M059J (cell line): ENCODE data around the gene COL19A1. TPM values are rescaled to one million over a fixed set of nuclear protein-coding genes. Genes with fewer than 3 reads are reported as not detected.
"Not testable (repeated sequence)": the region's sequence is repeated elsewhere in the genome, so short reads cannot be mapped to it uniquely, and the experiment has no call there.

Experiments used
- DNase-seq: peaks from one replicate; pipeline ENCODE4 v3.0.0-alpha.2; 2012; ENCODE audit warnings: low read depth
- total RNA-seq: library from RNA; depleted of rRNA; stranded (reverse); fragments of >200 nt; shearing (Covaris generic); gene quantifications from 2 replicates; pipeline ENCODE4 v1.2.3, GENCODE V29; 2014

COL19A1 gene
- total RNA-seq, 1 experiment from 2014 or later, result not detected

GRCh38 chr6:69965974-69966373 is 99.6 kb downstream of the COL19A1 start:
- DNase-seq, result not testable (repeated sequence)

- DNase-seq, result no peak
These were observed 106.8 kb downstream of the COL19A1 start for GRCh38 chr6:69973138-69973537.

GRCh38 chr6:69973763-69974162 is 107.4 kb downstream of the COL19A1 start:
- no peak for DNase-seq

GRCh38 chr6:69974193-69974592 is 107.8 kb downstream of the COL19A1 start:
- DNase-seq, result peak; percentile 61

- peak; percentile 14 for DNase-seq
These were observed 110.3 kb downstream of the COL19A1 start for GRCh38 chr6:69976591-69977090.

GRCh38 chr6:69980624-69981023 is 114.3 kb downstream of the COL19A1 start:
- DNase-seq, result no peak

- no peak for DNase-seq
These were observed 118.2 kb downstream of the COL19A1 start for GRCh38 chr6:69984506-69984905.

GRCh38 chr6:69985180-69985579 is 118.8 kb downstream of the COL19A1 start:
- peak; percentile 48 for DNase-seq

- DNase-seq, result no peak
These were observed 121.2 kb downstream of the COL19A1 start for GRCh38 chr6:69987550-69987949.

GRCh38 chr6:69988458-69989126 is 122.2 kb downstream of the COL19A1 start:
- DNase-seq, result no peak

GRCh38 chr6:69994251-69994650 is 127.9 kb downstream of the COL19A1 start:
- peak; percentile 26 for DNase-seq

GRCh38 chr6:70008189-70008588 is 141.8 kb downstream of the COL19A1 start:
- DNase-seq, result no peak

GRCh38 chr6:70010339-70010738 is 144.0 kb downstream of the COL19A1 start:
- not testable (repeated sequence) for DNase-seq

- DNase-seq, result not testable (repeated sequence)
These were observed 156.8 kb downstream of the COL19A1 start for GRCh38 chr6:70023201-70023600.

- no peak for DNase-seq
These were observed 161.9 kb downstream of the COL19A1 start for GRCh38 chr6:70028246-70028645.

- no peak for DNase-seq
These were observed 162.6 kb downstream of the COL19A1 start for GRCh38 chr6:70028926-70029325.

GRCh38 chr6:70033781-70034180 is 167.4 kb downstream of the COL19A1 start:
- no peak for DNase-seq

GRCh38 chr6:70037445-70037844 is 171.1 kb downstream of the COL19A1 start:
- DNase-seq, result no peak

- DNase-seq, result no peak
These were observed 174.4 kb downstream of the COL19A1 start for GRCh38 chr6:70040766-70041165.

GRCh38 chr6:70041411-70041810 is 175.1 kb downstream of the COL19A1 start:
- DNase-seq, result no peak

GRCh38 chr6:70045413-70045812 is 179.1 kb downstream of the COL19A1 start:
- no peak for DNase-seq

- no peak for DNase-seq
These were observed 185.1 kb downstream of the COL19A1 start for GRCh38 chr6:70051197-70052124.
